ENCODE measurements around the gene AJAP1.

GRCh38 chr1:4770713-4771112 is 116.3 kb downstream of the AJAP1 start:
- TF ChIP-seq REST (IDR thresholded peaks at IDR 0.05; ENCODE audit: insufficient replicate concordance, low read depth), result no peak
- no peak for TF ChIP-seq POLR2AphosphoS5 (IDR thresholded peaks at IDR 0.05; ENCODE audit: low read depth)
- no peak for TF ChIP-seq CTCF (IDR thresholded peaks at IDR 0.05; ENCODE audit: insufficient read depth, low read length)
- TF ChIP-seq GABPA (IDR thresholded peaks at IDR 0.05; ENCODE audit: low read depth), result no peak
